ENCODE measurements around the gene MRPS35. TPM values are rescaled to one million over a fixed set of nuclear protein-coding genes. Genes with fewer than 3 reads are reported as not detected.

MRPS35 gene
- total RNA-seq, 1 donor from 2014 or later: 39.2 TPM

DNA sequence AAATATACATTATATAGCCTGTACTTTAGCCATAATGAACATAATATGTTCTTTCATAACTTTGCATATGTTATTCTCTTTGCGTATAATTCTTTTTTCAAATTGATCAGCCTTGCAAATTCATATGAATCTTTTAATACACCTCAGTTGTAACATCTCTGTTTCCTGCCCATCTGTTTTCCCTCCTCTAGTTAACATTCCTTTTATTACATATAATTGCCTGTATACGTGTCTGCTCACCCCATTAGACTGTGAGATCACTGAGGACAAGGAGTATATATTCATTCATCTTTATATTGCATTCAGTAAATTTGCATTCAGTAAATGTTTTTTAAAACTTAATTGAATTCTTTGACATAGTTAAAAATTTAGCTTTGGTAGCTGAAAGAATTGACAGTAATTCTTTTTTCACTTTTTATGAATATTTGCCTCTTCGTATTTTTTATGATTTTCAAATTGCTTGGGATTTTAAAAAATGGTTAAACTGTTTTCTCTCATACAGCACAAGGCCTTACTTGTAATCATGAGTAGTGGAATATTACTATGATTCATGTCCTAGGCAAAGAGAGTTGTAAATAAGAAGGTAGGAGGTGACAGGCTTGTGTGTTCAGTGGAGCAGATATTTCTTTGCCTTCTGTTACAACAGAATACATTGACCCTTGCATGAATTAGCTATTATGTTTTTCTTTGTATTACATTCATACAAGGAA is 36.6 kb downstream of the MRPS35 start:
- no peak for DNase-seq (ENCODE audit: low spot score)
- Histone ChIP-seq H3K9me3 (ENCODE audit: low read depth) (no peaks in the 10 kb centered on the region), H4K20me1 (ENCODE audit: low read depth) (no peaks in the 10 kb centered on the region), H3K27ac (no peak overlapping the region), H3K79me2 (ENCODE audit: low read depth) (no peaks in the 10 kb centered on the region), H3K9ac (no peak overlapping the region), H3K27me3 (no peaks in the 10 kb centered on the region), H3K36me3 (no peaks in the 10 kb centered on the region), H3F3A (ENCODE audit: low read depth) (no peaks in the 10 kb centered on the region), H3K4me1 (no peaks in the 10 kb centered on the region), H2AFZ (replicated peaks) (no peak overlapping the region), H3K4me2 (no peak overlapping the region), H3K4me3 (no peak overlapping the region)
- Mint-ChIP-seq H3K27ac (no peak overlapping the region), H3K36me3 (peaks cover 14% of the 10 kb centered on the region), H3K4me1 (peaks cover 3% of the 10 kb centered on the region), H3K27me3 (ENCODE audit: insufficient read depth, low read depth) (no peaks in the 10 kb centered on the region), H3K4me3 (no peak overlapping the region), H3K9me3 (no peaks in the 10 kb centered on the region)
- no peak for TF ChIP-seq EZH2 (IDR thresholded peaks at IDR 0.05)
- TF ChIP-seq, protein P1, sequence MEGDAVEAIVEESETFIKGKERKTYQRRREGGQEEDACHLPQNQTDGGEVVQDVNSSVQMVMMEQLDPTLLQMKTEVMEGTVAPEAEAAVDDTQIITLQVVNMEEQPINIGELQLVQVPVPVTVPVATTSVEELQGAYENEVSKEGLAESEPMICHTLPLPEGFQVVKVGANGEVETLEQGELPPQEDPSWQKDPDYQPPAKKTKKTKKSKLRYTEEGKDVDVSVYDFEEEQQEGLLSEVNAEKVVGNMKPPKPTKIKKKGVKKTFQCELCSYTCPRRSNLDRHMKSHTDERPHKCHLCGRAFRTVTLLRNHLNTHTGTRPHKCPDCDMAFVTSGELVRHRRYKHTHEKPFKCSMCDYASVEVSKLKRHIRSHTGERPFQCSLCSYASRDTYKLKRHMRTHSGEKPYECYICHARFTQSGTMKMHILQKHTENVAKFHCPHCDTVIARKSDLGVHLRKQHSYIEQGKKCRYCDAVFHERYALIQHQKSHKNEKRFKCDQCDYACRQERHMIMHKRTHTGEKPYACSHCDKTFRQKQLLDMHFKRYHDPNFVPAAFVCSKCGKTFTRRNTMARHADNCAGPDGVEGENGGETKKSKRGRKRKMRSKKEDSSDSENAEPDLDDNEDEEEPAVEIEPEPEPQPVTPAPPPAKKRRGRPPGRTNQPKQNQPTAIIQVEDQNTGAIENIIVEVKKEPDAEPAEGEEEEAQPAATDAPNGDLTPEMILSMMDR (IDR thresholded peaks at IDR 0.05): no peak
- no peak for TF ChIP-seq EZH2phosphoT487 (IDR thresholded peaks at IDR 0.05)

DNA sequence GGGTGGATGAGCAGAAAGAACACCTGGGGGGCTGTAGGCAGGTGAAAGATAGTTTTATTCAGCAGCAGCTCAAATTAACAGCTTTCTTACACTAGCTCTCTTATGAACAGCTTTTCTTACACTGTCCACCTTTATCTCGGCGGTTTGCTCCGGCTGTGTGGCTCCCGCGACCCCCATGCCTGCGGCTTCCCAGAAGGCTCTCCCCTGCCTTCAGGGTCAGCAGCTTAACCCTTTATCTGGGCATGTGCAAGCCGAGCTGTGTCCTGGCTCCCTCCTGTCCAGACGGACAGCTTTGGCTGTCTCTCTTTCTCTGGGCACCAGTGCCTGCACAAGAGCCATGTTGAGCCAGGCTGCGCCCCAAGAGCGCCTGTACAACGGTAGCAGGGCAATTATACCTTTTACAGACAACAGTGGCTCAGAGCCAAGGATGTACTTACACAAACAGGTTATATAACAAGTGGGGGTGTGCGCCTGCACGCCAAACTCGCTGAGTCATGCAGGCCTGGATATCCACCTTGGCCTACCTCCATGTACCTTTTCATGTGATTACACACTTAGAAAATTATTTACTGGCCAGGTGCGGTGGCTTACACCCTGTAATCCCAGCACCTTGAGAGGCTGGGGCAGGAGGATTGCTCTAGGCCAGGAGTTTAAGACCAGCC is 40.9 kb downstream of the MRPS35 start:
- TF ChIP-seq EZH2 (IDR thresholded peaks at IDR 0.05): no peak
- TF ChIP-seq, protein P1 (IDR thresholded peaks at IDR 0.05): no peak
- TF ChIP-seq EZH2phosphoT487 (IDR thresholded peaks at IDR 0.05): no peak
- H3K27ac ChIP-seq: no peak overlapping the region
- H3F3A ChIP-seq (ENCODE audit: low read depth): no peaks in the 10 kb centered on the region
- DNase-seq (ENCODE audit: low spot score): peak; percentile 8
- no peaks in the 10 kb centered on the region for H3K36me3 ChIP-seq
- Mint-ChIP-seq H3K27me3 (ENCODE audit: insufficient read depth, low read depth) (no peaks in the 10 kb centered on the region), H3K4me3 (no peak overlapping the region), H3K9me3 (no peaks in the 10 kb centered on the region), H3K27ac (no peak overlapping the region), H3K4me1 (peaks cover 3% of the 10 kb centered on the region), H3K36me3 (peaks cover 7% of the 10 kb centered on the region)
- H3K4me3 ChIP-seq: no peak overlapping the region
- H3K9ac ChIP-seq: no peak overlapping the region
- no peak overlapping the region for H2AFZ ChIP-seq (replicated peaks)
- peaks cover 6% of the 10 kb centered on the region for H3K4me1 ChIP-seq
- H3K4me2 ChIP-seq: no peak overlapping the region
- no peaks in the 10 kb centered on the region for H3K27me3 ChIP-seq
- no peaks in the 10 kb centered on the region for H3K9me3 ChIP-seq (ENCODE audit: low read depth)
- H4K20me1 ChIP-seq (ENCODE audit: low read depth): no peaks in the 10 kb centered on the region
- H3K79me2 ChIP-seq (ENCODE audit: low read depth): no peaks in the 10 kb centered on the region

DNA sequence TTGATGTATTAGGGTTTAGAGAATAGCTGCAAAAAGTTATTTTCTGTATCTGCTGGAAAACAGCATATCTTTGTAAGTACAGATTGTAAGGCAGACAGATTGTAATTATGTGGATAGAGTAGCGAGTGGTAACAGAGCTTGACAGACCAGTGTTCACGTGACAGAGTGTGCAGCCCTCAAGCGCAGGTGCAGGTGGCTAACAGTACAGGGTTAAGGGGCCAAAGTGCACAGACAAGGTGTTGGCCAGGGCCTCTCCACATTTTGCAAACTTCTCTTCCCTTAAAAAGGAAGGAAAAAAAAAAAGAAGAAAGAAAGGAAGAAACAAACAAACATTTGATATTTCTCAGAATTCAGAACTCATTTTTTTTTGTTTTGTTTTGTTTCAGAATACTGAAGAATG is 44.2 kb downstream of the MRPS35 start:
- H4K20me1 ChIP-seq (ENCODE audit: low read depth): no peaks in the 10 kb centered on the region
- H2AFZ ChIP-seq (replicated peaks): no peak overlapping the region
- Mint-ChIP-seq H3K4me1 (peaks cover 3% of the 10 kb centered on the region), H3K4me3 (no peak overlapping the region), H3K9me3 (no peaks in the 10 kb centered on the region), H3K27ac (no peak overlapping the region), H3K36me3 (peaks cover 5% of the 10 kb centered on the region), H3K27me3 (ENCODE audit: insufficient read depth, low read depth) (no peaks in the 10 kb centered on the region)
- H3K9me3 ChIP-seq (ENCODE audit: low read depth): no peaks in the 10 kb centered on the region
- no peak for TF ChIP-seq EZH2 (IDR thresholded peaks at IDR 0.05)
- H3K27ac ChIP-seq: no peak overlapping the region
- DNase-seq (ENCODE audit: low spot score): no peak
- no peaks in the 10 kb centered on the region for H3F3A ChIP-seq (ENCODE audit: low read depth)
- H3K9ac ChIP-seq: no peak overlapping the region
- no peak overlapping the region for H3K4me2 ChIP-seq
- no peaks in the 10 kb centered on the region for H3K79me2 ChIP-seq (ENCODE audit: low read depth)
- no peaks in the 10 kb centered on the region for H3K27me3 ChIP-seq
- H3K4me3 ChIP-seq: no peak overlapping the region
- H3K4me1 ChIP-seq: peaks cover 6% of the 10 kb centered on the region
- no peaks in the 10 kb centered on the region for H3K36me3 ChIP-seq

DNA sequence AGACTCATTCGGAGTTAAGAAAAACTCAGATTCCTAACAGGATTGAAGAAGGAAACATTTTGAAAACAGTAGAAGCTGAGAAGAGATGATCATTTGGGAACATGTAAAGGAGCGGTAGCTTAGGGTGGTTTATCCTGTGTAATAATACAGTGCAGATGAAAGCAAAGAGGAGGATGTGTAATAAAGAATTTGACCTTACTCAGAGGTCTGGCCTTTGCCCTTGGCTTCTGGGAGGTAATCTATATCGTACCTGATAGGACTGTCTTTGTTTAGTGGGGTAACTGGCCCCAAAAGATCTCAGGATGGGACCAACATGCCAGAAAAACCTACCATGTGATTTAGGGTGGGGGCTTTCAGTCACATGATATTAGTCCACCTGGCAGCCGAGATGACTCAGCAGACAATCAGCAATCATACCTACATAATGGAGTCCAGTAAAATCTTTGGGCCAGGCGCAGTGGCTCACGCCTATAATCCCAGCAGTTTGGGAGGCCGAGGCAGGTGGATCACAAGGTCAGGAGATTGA is 46.1 kb downstream of the MRPS35 start:
- H3K9me3 Mint-ChIP-seq: no peaks in the 10 kb centered on the region
- H3K4me1 Mint-ChIP-seq: no peaks in the 10 kb centered on the region
- no peak overlapping the region for H3K27ac Mint-ChIP-seq
- H3K79me2 ChIP-seq (ENCODE audit: low read depth): no peaks in the 10 kb centered on the region
- no peak for TF ChIP-seq EZH2phosphoT487 (IDR thresholded peaks at IDR 0.05)
- H3K9ac ChIP-seq: no peak overlapping the region
- H3F3A ChIP-seq (ENCODE audit: low read depth): no peaks in the 10 kb centered on the region
- no peak overlapping the region for H3K27ac ChIP-seq
- peaks cover 6% of the 10 kb centered on the region for H3K4me1 ChIP-seq
- no peaks in the 10 kb centered on the region for H4K20me1 ChIP-seq (ENCODE audit: low read depth)
- no peaks in the 10 kb centered on the region for H3K36me3 ChIP-seq
- no peak overlapping the region for H2AFZ ChIP-seq (replicated peaks)
- no peak overlapping the region for H3K4me2 ChIP-seq
- peaks cover 5% of the 10 kb centered on the region for H3K36me3 Mint-ChIP-seq
- no peak for DNase-seq (ENCODE audit: low spot score)
- no peaks in the 10 kb centered on the region for H3K27me3 ChIP-seq
- no peaks in the 10 kb centered on the region for H3K9me3 ChIP-seq (ENCODE audit: low read depth)
- H3K4me3 ChIP-seq: no peak overlapping the region
- no peaks in the 10 kb centered on the region for H3K27me3 Mint-ChIP-seq (ENCODE audit: insufficient read depth, low read depth)
- H3K4me3 Mint-ChIP-seq: no peak overlapping the region

All from neural progenitor cell (in vitro differentiated cells).